HL-60/S4 treated with phorbol 12-myristate 13-acetate at 8.2 ng/mL for 4 days and 3 days (cell line): ENCODE measurements around the gene IRAK1BP1.
"Not testable (repeated sequence)": the region's sequence is repeated elsewhere in the genome, so short reads cannot be mapped to it uniquely, and the experiment has no call there.

ENCODE experiments used
- in situ Hi-C: fragments of 300-500 bp; cut with MboI; formaldehyde crosslinking; loops from 2 replicates; pipeline ENCODE4 v1.15.0; 2022; ENCODE audit warnings: low sequenced_read_pairs

The IRAK1BP1 gene

DNA sequence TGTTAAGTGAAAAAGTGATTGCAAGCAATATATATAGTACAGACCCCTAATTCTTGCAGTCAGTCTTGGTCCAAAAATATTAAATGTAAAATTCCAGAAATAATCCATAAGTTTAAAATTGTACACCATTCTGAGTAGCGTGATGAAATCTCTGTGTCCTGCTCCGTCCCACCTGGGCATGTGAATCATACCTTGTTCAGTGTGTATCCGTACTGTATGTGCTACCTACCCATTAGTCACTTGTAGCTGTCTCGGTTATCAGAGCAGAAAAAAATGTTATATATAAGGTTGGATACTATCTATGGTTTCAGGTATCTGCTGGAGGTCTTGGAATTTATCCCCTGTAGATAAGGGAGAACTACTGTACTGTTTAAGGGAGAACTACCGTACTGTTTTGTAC lies 16.3 kb downstream of the IRAK1BP1 start:
- in situ Hi-C loops, result no loop called here

- in situ Hi-C loops, result not testable (repeated sequence)
Measured at GRCh38 chr6:78889901-78890300, 22.6 kb downstream of the IRAK1BP1 start.

DNA sequence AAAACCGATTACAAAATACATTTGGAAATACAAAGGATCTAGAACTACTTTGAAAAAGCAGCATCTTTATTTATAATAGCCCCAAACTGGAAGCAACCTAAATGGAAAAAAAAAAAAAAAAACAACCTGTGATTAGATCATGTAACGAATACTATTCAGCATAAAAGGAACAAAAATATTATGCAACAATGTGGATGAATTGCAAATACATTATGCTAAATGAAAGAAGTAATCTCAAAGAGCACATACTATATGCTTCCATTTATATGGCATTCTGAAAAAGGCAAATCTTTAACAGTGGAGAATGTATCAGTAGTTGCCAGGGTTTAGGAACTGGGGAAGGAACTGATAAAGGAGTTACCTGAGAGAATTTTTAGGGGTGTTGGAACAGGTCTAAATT lies 28.9 kb downstream of the IRAK1BP1 start:
- in situ Hi-C loops, result no loop called here

GRCh38 chr6:78908621-78909020 lies 41.3 kb downstream of the IRAK1BP1 start:
- in situ Hi-C loops, result no loop called here

- in situ Hi-C loops, result no loop called here
Measured at GRCh38 chr6:78909391-78909790, 42.0 kb downstream of the IRAK1BP1 start.

DNA sequence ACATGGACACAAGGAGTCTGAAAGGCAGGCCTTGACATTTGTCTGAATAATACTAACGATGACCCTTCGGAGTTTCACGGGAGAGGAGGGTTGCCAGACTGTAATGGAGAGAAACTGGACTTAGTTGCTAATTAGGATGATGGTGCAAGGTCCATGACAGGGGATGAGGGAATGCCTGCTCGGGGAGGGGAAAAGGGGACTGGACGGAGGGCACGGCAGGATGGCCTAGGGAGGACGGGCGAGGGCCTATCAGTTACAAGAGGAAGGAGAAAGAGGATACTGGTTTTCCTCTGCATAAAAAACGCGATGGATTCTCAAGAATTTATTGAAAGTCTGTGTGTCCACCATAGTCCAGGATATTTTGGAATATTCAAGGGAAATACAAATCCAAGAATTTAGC lies 42.7 kb downstream of the IRAK1BP1 start:
- in situ Hi-C loops, result no loop called here

DNA sequence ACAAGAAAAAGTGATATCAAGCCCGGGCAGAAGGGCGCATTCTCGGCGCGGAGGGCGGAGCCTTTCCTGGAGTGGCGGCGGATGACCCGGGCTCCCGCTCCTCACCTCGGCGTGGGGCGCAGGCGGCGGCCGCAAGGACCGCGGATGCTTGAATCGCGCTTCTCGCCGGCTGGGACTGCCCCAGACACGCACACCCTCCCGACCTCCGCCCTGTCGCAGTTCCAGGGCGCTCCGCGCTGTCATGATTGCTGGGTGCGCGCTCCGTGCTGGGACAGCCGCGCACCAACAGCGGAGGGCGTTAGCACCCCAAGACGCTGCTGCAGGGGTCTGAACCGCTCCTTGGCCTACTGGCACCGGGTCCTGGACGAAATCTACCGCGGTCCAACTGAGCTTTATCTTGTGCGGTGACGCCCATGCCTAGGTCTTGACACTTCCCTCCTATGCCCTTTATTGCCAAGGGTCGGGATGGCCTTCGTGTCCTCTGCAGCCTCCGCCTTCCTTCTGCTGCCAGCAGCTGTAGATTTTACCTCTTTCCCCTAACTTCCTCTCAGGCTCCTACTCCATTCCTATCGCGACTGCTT lies 43.3 kb downstream of the IRAK1BP1 start:
- in situ Hi-C loops, result no loop called here

DNA sequence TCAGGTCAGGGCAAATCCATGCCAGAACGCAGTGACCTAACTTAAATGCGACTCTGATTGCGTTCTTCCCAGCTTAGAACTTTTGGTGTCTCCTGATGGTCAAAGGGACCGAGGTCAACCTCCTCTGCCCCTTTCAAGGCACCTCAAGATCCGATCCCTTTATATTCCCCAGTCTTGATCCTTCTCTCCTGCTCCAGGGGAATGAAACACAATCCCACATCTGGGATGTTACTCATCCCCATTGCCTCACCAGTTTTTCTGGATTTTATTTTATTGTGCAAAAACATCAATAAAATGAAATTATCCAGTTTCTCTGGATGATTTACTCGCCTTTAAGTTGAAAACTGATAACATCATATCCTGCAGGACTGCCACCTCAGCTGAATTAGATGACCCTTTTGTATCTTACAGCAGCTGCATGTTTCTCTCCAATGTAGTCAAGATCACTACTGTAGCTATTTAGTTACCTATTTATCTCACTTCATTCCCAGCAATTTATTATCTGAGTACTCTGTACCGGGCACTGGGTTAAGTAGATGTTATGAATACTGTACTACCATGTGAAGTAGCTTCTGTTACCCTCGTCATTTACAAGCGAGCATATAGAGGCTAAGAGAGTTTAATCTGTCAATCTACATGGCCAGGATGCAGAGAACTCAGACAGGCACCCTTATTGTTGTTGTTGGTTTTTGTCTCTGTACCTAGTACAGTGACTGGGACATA lies 44.0 kb downstream of the IRAK1BP1 start:
- in situ Hi-C loops, result no loop called here

- in situ Hi-C loops, result no loop called here
Measured at GRCh38 chr6:78916411-78916810, 49.1 kb downstream of the IRAK1BP1 start.

- in situ Hi-C loops, result no loop called here
Measured at GRCh38 chr6:78917788-78918187, 50.4 kb downstream of the IRAK1BP1 start.

GRCh38 chr6:78921168-78921567 lies 53.8 kb downstream of the IRAK1BP1 start:
- in situ Hi-C loops, result not testable (repeated sequence)

DNA sequence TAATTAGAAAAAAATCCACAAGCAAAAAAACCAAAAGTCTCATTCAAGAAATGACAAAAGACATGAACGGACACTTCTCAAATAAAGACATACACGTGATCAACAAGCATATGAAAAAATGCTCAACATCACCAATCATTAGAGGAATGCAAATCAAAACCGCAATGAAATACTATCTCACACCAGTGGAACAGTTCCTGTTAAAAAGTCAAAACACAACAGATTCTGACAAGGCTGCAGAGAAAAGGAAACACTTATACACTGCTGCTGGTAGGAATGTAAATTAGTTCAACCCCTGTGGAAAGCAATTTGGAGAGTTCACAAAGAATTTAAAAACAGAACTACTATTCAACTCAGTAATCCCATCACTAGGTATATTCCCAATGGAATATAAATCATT lies 58.0 kb downstream of the IRAK1BP1 start:
- in situ Hi-C loops, result no loop called here

DNA sequence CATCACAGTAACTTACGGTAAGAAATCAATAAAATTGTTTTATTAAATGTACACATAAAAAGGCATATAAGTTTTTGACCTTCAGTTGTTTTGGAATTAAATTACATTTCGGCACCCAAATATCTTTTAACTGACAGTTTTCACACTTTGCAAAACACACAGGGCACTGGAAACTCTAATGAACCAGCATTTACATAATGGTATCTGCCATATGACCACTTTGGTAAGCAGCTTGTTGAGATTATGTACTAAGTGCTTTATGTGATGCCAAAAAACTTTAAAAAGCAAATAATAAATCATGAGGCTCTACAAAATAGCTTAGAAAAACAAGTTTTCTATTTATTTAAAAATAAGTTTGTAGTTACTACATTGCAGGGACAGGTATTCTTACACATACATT lies 68.2 kb downstream of the IRAK1BP1 start:
- in situ Hi-C loops, result no loop called here

- in situ Hi-C loops, result no loop called here
Measured at GRCh38 chr6:78936515-78936914, 69.2 kb downstream of the IRAK1BP1 start.

DNA sequence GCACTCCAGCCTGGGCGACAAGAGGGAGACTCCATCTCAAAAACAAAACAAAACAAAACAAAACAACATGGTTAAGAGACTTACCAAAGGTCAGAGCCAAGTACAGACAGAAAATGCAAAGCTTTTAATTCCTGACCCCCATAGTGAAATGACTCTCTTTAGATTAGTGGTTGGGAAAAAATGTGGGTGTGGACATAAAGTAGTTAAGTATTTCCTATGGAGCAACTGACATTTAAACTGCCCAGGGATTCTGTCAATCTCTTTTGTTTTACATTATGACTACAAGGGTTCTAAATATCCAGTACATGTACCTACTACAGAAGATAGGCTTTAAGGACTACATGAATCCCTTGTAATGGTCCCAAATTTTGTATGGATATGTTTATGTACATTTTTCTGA lies 75.1 kb downstream of the IRAK1BP1 start:
- in situ Hi-C loops, result no loop called here

- in situ Hi-C loops, result no loop called here
Measured at GRCh38 chr6:78947529-78947928, 80.2 kb downstream of the IRAK1BP1 start.

DNA sequence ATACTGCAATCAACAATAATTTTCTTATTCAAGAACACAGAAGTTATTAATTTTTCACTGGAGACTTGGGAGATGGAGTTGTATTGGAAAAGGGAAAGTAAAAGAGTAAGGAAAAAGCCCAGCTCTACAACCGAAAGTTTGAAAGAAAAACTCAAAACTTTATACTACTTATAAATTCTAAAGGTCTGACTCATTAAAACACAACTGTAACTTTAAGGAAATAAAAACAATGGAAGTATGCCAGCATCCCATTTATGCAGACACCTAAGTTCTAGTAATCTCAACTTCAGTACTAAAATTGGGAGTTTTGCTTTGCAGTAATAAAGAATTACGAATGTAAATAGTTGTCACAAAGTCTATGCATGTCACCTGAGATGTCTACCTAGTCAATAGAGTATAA lies 80.6 kb downstream of the IRAK1BP1 start:
- in situ Hi-C loops, result no loop called here

DNA sequence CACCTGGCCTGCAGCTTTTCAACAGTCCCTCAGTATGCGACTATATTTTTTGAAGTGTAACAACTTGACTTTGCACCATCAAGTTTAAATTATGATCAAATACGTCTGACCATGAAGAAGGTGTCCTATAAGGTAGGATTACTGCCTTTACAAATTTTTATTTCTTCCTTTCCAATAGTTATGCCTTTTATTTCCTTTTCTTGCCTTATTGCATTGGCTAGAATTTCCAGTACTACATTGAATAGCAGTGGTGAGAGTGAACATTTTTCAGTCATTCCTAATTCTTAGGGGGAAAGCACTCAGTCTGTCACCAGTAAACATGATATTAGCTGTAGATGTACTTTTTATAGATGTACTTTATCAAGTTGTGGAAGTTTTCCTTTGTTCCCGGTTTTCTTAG lies 81.4 kb downstream of the IRAK1BP1 start:
- in situ Hi-C loops, result no loop called here

DNA sequence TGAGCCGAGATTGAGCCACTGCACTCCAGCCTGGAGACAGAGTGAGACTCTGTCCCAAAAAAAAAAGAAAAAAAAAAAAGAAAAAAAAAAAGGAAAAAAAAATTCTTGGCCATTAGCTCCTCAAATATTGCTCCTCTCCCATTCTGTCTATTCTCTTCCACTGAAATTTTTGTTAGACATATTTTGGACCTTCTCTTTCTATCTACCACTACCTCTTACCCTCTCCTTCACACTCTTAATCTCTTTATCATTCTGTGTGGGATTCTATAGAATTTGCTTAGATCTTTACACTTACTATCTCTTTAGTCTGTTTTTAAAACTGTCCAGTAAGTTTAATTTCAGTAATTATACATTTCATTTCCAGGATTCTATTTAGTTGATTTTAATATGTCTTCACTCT lies 85.0 kb downstream of the IRAK1BP1 start:
- in situ Hi-C loops, result no loop called here
